SK-N-SH (cell line): ENCODE results near the gene SPTB.

Experiments
- ELF1 ChIP-seq: IDR thresholded peaks from 2 replicates; pipeline ENCODE4 v1.4.0; 2012
- EP300 ChIP-seq, 2 experiments: IDR thresholded peaks; 2 replicates each; pipeline versions ENCODE4 v1.4.0 to v1.6.1; 2012; ENCODE audit warnings: borderline replicate concordance in 1 of 2, low read depth in 1 of 2, low read length in 1 of 2
- EZH2phosphoT487 ChIP-seq: fragments of 200-600 bp; sonication (generic); IDR thresholded peaks from 2 replicates; pipeline ENCODE4 v1.6.1; 2017; ENCODE audit warnings: low read depth, mixed run types, mild to moderate bottlenecking, antibody characterized with exemption, moderate library complexity, borderline replicate concordance
- FOXM1 ChIP-seq: IDR thresholded peaks from 2 replicates; pipeline ENCODE4 v1.4.0; 2012; ENCODE audit warnings: low read depth, mild to moderate bottlenecking
- GABPA ChIP-seq: IDR thresholded peaks from 2 replicates; pipeline ENCODE4 v1.4.0; 2012; ENCODE audit warnings: low read depth, mild to moderate bottlenecking
- JUND ChIP-seq: IDR thresholded peaks from 2 replicates; pipeline ENCODE4 v1.4.0; 2012
- POLR2AphosphoS5 ChIP-seq: IDR thresholded peaks from 2 replicates; pipeline ENCODE4 v1.6.1; 2012; ENCODE audit warnings: low read depth, low read length
- RAD21 ChIP-seq: IDR thresholded peaks from 2 replicates; pipeline ENCODE4 v1.6.1; 2012; ENCODE audit warnings: mild to moderate bottlenecking, low read length
- RFX5 ChIP-seq: IDR thresholded peaks from 2 replicates; pipeline ENCODE4 v1.6.1; 2012; ENCODE audit warnings: mild to moderate bottlenecking, improper control_type of control experiment, low read length
- SMC3 ChIP-seq: IDR thresholded peaks from 2 replicates; pipeline ENCODE4 v1.6.1; 2012; ENCODE audit warnings: low read depth, low read length, improper control_type of control experiment
- TF ChIP-seq, protein P1 (sequence below): fragments of 200-600 bp; sonication (generic); IDR thresholded peaks from 2 replicates; pipeline ENCODE4 v1.6.1; 2017; ENCODE audit warnings: antibody characterized with exemption, mild to moderate bottlenecking, moderate library complexity
- TF ChIP-seq, protein P2 (sequence below): IDR thresholded peaks from 2 replicates; pipeline ENCODE4 v1.4.0; 2012; ENCODE audit warnings: low read depth, borderline replicate concordance
- TF ChIP-seq, protein P3 (sequence below): IDR thresholded peaks from 2 replicates; pipeline ENCODE4 v1.4.0; 2012; ENCODE audit warnings: low read depth
- TF ChIP-seq, protein P4 (sequence below): IDR thresholded peaks from 2 replicates; pipeline ENCODE4 v1.6.1; 2012; ENCODE audit warnings: mild to moderate bottlenecking, low read depth, low read length, moderate library complexity

DNA sequence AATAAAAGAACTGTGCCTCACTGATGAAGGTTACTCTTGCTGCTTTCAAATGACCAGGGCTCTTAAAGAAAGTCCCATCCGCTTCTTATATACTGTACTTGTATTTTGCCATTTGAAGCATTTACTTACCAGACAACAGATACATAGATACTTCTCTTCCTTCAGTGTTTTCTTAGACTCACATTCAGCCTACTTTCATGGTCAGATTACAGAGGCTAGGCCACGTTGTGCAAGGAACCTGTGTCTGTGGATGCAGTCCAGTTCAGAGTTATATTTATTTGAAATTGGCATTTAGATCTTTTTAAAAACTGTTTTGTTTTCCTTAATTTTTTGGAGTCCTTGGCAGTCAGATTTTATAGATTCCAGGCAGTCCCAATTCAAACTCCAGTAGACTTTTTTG lies 40.8 kb upstream of the SPTB start:
- no peak for TF ChIP-seq EP300 (IDR thresholded peaks at IDR 0.05; ENCODE audit: borderline replicate concordance in 1 of 2, low read depth in 1 of 2, low read length in 1 of 2)
- TF ChIP-seq JUND, result no peak
- TF ChIP-seq, protein P1, sequence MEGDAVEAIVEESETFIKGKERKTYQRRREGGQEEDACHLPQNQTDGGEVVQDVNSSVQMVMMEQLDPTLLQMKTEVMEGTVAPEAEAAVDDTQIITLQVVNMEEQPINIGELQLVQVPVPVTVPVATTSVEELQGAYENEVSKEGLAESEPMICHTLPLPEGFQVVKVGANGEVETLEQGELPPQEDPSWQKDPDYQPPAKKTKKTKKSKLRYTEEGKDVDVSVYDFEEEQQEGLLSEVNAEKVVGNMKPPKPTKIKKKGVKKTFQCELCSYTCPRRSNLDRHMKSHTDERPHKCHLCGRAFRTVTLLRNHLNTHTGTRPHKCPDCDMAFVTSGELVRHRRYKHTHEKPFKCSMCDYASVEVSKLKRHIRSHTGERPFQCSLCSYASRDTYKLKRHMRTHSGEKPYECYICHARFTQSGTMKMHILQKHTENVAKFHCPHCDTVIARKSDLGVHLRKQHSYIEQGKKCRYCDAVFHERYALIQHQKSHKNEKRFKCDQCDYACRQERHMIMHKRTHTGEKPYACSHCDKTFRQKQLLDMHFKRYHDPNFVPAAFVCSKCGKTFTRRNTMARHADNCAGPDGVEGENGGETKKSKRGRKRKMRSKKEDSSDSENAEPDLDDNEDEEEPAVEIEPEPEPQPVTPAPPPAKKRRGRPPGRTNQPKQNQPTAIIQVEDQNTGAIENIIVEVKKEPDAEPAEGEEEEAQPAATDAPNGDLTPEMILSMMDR, result no peak
- TF ChIP-seq RFX5, result no peak
- no peak for TF ChIP-seq ELF1
- TF ChIP-seq RAD21, result no peak
- TF ChIP-seq, protein P2, sequence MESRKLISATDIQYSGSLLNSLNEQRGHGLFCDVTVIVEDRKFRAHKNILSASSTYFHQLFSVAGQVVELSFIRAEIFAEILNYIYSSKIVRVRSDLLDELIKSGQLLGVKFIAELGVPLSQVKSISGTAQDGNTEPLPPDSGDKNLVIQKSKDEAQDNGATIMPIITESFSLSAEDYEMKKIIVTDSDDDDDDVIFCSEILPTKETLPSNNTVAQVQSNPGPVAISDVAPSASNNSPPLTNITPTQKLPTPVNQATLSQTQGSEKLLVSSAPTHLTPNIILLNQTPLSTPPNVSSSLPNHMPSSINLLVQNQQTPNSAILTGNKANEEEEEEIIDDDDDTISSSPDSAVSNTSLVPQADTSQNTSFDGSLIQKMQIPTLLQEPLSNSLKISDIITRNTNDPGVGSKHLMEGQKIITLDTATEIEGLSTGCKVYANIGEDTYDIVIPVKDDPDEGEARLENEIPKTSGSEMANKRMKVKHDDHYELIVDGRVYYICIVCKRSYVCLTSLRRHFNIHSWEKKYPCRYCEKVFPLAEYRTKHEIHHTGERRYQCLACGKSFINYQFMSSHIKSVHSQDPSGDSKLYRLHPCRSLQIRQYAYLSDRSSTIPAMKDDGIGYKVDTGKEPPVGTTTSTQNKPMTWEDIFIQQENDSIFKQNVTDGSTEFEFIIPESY, result no peak
- no peak for TF ChIP-seq GABPA
- TF ChIP-seq, protein P3, sequence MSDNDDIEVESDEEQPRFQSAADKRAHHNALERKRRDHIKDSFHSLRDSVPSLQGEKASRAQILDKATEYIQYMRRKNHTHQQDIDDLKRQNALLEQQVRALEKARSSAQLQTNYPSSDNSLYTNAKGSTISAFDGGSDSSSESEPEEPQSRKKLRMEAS, result no peak
- no peak for TF ChIP-seq EZH2phosphoT487
- no peak for TF ChIP-seq POLR2AphosphoS5
- no peak for TF ChIP-seq FOXM1
- TF ChIP-seq, protein P4, sequence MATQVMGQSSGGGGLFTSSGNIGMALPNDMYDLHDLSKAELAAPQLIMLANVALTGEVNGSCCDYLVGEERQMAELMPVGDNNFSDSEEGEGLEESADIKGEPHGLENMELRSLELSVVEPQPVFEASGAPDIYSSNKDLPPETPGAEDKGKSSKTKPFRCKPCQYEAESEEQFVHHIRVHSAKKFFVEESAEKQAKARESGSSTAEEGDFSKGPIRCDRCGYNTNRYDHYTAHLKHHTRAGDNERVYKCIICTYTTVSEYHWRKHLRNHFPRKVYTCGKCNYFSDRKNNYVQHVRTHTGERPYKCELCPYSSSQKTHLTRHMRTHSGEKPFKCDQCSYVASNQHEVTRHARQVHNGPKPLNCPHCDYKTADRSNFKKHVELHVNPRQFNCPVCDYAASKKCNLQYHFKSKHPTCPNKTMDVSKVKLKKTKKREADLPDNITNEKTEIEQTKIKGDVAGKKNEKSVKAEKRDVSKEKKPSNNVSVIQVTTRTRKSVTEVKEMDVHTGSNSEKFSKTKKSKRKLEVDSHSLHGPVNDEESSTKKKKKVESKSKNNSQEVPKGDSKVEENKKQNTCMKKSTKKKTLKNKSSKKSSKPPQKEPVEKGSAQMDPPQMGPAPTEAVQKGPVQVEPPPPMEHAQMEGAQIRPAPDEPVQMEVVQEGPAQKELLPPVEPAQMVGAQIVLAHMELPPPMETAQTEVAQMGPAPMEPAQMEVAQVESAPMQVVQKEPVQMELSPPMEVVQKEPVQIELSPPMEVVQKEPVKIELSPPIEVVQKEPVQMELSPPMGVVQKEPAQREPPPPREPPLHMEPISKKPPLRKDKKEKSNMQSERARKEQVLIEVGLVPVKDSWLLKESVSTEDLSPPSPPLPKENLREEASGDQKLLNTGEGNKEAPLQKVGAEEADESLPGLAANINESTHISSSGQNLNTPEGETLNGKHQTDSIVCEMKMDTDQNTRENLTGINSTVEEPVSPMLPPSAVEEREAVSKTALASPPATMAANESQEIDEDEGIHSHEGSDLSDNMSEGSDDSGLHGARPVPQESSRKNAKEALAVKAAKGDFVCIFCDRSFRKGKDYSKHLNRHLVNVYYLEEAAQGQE, result no peak
- TF ChIP-seq SMC3, result no peak
